ENCODE data around the gene IFT74. TPM values are rescaled to one million over a fixed set of nuclear protein-coding genes. Genes with fewer than 3 reads are reported as not detected.

Gene IFT74
- total and polyA plus RNA-seq, 10 of the 15 experiments (the other 5 are each of a cell fraction or from before 2014, with no cell fraction given): 7.6 to 15.4 (median 12.3) TPM

- TF ChIP-seq NR2C2 (IDR thresholded peaks at IDR 0.05; ENCODE audit: borderline replicate concordance, control insufficient read depth, insufficient read length, low read depth) (no peak), CHD4 (IDR thresholded peaks at IDR 0.05) (no peak), RELA (IDR thresholded peaks at IDR 0.05; ENCODE audit: borderline replicate concordance, partially characterized antibody) (no peak), SPI1 (IDR thresholded peaks at IDR 0.05; ENCODE audit: borderline replicate concordance, insufficient read depth, low read depth, low read length) (no peak), EGR1 (IDR thresholded peaks at IDR 0.05; ENCODE audit: borderline replicate concordance in 1 of 2, low read depth in 2 of 2, low read length in 2 of 2) (no peak)
Measured at GRCh38 chr9:27043176-27043575, 87.0 kb downstream of the IFT74 start (continued).

- POLR2A ChIA-PET: no interaction called here
- SMC1A ChIA-PET (ENCODE audit: uncharacterized antibody, unreplicated experiment): interaction anchor here (1.0 to 1.5 kb wide), 4 partner anchors 11 to 488 kb away, joined by 3 to 6 read pairs (median 4); no protein-coding TSS in a partner anchor
- Histone ChIP-seq H3K27ac (ENCODE audit: control insufficient read depth, insufficient read depth) (no peak overlapping the region), H3K4me3 (no peak overlapping the region), H2AFZ (ENCODE audit: control insufficient read depth, low read depth, low read length) (no peak overlapping the region), H3K9me3 (replicated peaks; ENCODE audit: control insufficient read depth, insufficient read depth, low read length) (no peaks in the 10 kb centered on the region), H4K20me1 (ENCODE audit: control insufficient read depth, insufficient read depth) (no peaks in the 10 kb centered on the region), H3K79me2 (ENCODE audit: control insufficient read depth, insufficient read depth, low read length) (no peaks in the 10 kb centered on the region), H3K4me1 (ENCODE audit: control insufficient read depth, insufficient read depth, low read length) (no peaks in the 10 kb centered on the region), H3K4me2 (ENCODE audit: control insufficient read depth, insufficient read depth) (no peak overlapping the region), H3K9ac (ENCODE audit: control insufficient read depth, insufficient read depth, low read length) (no peak overlapping the region), H3K27me3 (replicated peaks in 1 of 2; ENCODE audit: control insufficient read depth in 2 of 2, insufficient read depth in 2 of 2, low read length in 1 of 2) (no peaks in the 10 kb centered on the region), H3K36me3 (ENCODE audit: control insufficient read depth in 2 of 2, insufficient read depth in 2 of 2, low read length in 1 of 2) (no peaks in the 10 kb centered on the region)
- DNase-seq (ENCODE audit: low read depth, low spot score) (no peak), FAIRE-seq (no peak), ATAC-seq (no peak)
- 74% methylated on average over 4 of the region's 4 CpGs for WGBS (ENCODE audit: insufficient coverage, insufficient replicate concordance, low lambda C conversion rate, missing lambda C conversion rate)
- CTCF ChIA-PET: no interaction called here
- intact Hi-C loops (cut with micrococcal nuclease; ENCODE audit: unreplicated experiment) (no loop called here), in situ Hi-C loops (cut with MboI) (no loop called here)
- no TSS peak for BruUV-seq (replicated peaks)
- TF ChIP-seq SPI1 (IDR thresholded peaks at IDR 0.05; ENCODE audit: borderline replicate concordance, insufficient read depth, low read depth, low read length) (peak; percentile 34; the same call in 1 of the 2 replicates), JUND (IDR thresholded peaks at IDR 0.05; ENCODE audit: low read depth, low read length) (no peak)
- RAD21 ChIA-PET (ENCODE audit: unreplicated experiment): no interaction called here
Measured at GRCh38 chr9:27047136-27047535, 90.9 kb downstream of the IFT74 start.

Data from GM12878 (cell line).